OCI-LY3 (cell line): ENCODE data around the gene RTCA.

Experiments
- CTCF ChIP-seq: fragments of 200-600, 300-600 bp; sonication (generic); IDR thresholded peaks from 2 replicates; pipeline ENCODE4 v1.5.1; 2014; ENCODE audit warnings: antibody characterized with exemption, low read length, low read depth
- EZH2phosphoT487 ChIP-seq: fragments of 200-600 bp; shearing (Covaris generic); IDR thresholded peaks from 2 replicates; pipeline ENCODE4 v1.6.1; 2018; ENCODE audit warnings: antibody characterized with exemption, mixed run types, low read depth

- TF ChIP-seq CTCF (no peak), EZH2phosphoT487 (no peak)
Measured at GRCh38 chr1:100261686-100262085, 4.3 kb upstream of the RTCA start.
